Thyroid gland (tissue), 4 donors: ENCODE measurements around the gene C8G.

ENCODE experiments used
- CTCF ChIP-seq, 6 experiments: fragments of 200-600 bp in 3 of 6; fragments of 450-650 bp in 3 of 6; sonication (generic) in 3 of 6; IDR thresholded peaks; one replicate each; pipeline ENCODE4 v1.5.1; 2016 to 2019; ENCODE audit warnings: antibody characterized with exemption in 6 of 6, mild to moderate bottlenecking in 2 of 6, inconsistent platforms in 1 of 6, moderate library complexity in 1 of 6
- POLR2A ChIP-seq, 2 donors: fragments of 450-650 bp; IDR thresholded peaks; one replicate each; pipeline ENCODE4 v1.6.1; 2017; ENCODE audit warnings: antibody characterized with exemption in 2 of 2, mild to moderate bottlenecking in 2 of 2, moderate library complexity in 1 of 2

- TF ChIP-seq POLR2A (IDR thresholded peaks at IDR 0.05), result no peak
- TF ChIP-seq CTCF (IDR thresholded peaks at IDR 0.05), result no peak
These were observed 22.5 kb upstream of the C8G start for GRCh38 chr9:136922540-136922939.
